Astrocyte of the cerebellum (primary cell): Measurements from ENCODE around the gene USP51.
"Not testable (repeated sequence)": the region's sequence is repeated elsewhere in the genome, so short reads cannot be mapped to it uniquely, and the experiment has no call there.

ENCODE experiments used
- DNase-seq: peaks from one replicate; pipeline ENCODE4 v3.0.0-alpha.2; 2011; ENCODE audit warnings: low read depth
- H3K4me3 ChIP-seq: 2 replicates; pipeline ENCODE4 v1.5.1; 2011; ENCODE audit warnings: mild to moderate bottlenecking, low read depth, low read length, moderate library complexity
- in situ Hi-C: cut with HindIII; loops from 2 replicates; pipeline ENCODE4 v1.10.0; 2017; ENCODE audit warnings: low sequenced_read_pairs
- TF ChIP-seq, protein P1 (sequence below): IDR thresholded peaks from 2 replicates; pipeline ENCODE4 v1.5.1; 2012; ENCODE audit warnings: low read length, low read depth, moderate library complexity, mild to moderate bottlenecking; ENCODE audit errors: missing control alignments

The USP51 gene

DNA sequence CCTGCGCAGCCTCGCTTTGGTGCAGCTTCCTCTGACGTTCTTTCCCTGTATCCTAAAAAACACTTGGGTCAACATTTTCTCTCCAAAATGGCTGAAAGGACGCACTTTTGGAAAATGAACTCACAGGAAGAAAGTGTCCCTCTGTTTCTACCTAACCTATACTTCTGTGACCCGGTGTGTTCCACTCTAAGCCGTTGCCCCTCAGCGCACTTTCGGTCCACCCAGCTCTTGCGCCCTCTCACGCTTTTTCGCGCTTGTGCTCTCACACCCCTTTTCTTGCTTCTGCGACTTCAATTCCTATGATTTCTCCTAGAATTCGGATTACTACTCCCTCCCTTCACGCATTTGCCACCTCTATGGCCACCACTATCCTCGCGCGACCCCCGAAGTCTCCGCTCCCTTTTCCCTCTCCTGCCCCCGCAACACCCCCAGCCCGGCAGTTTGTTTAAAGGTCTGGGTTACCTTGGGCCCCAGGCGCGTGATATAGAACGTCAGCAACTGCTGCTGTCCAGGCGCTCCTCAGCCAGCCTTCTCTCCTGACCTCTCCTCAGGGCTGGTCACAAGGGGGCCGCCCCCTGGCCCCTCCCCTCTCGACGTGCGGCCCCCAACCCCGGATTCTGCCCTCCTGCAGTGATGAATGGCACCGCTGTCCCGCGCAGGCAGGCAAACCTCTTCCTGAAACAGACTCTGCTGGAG is at the start of gene USP51:
Gene USP51, minus strand, starts transcription at position 535 of the 696 bp plus-strand sequence. CDS start 909 bp downstream, outside the sequence.
- in situ Hi-C loops: no loop called here
- DNase-seq: no peak
- TF ChIP-seq, protein P1, sequence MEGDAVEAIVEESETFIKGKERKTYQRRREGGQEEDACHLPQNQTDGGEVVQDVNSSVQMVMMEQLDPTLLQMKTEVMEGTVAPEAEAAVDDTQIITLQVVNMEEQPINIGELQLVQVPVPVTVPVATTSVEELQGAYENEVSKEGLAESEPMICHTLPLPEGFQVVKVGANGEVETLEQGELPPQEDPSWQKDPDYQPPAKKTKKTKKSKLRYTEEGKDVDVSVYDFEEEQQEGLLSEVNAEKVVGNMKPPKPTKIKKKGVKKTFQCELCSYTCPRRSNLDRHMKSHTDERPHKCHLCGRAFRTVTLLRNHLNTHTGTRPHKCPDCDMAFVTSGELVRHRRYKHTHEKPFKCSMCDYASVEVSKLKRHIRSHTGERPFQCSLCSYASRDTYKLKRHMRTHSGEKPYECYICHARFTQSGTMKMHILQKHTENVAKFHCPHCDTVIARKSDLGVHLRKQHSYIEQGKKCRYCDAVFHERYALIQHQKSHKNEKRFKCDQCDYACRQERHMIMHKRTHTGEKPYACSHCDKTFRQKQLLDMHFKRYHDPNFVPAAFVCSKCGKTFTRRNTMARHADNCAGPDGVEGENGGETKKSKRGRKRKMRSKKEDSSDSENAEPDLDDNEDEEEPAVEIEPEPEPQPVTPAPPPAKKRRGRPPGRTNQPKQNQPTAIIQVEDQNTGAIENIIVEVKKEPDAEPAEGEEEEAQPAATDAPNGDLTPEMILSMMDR: no peak
- H3K4me3 ChIP-seq: peak within 1 kb of the TSS; percentile 56

DNA sequence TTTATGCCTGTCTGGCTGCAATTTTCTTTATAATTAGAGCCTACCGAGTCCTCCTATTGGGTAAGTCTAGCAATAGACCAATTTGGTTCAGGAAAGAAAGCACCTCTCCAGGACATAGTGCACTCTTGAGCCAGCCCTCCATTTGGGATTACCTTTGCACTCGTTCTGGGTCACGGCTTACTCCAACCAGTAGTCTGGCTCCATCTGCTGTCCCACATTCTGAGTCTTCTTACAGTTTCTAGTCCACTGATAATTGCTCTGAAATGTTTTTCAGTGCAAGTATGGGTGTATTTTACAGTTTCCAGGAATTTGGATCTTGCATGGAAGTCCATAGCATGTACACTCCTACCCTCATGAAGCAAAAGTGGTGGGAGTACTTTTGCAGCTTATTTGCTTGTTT is 34.8 kb upstream of the USP51 start:
- TF ChIP-seq, protein P1: no peak
- DNase-seq: no peak
- in situ Hi-C loops: no loop called here
- no peak overlapping the region for H3K4me3 ChIP-seq

DNA sequence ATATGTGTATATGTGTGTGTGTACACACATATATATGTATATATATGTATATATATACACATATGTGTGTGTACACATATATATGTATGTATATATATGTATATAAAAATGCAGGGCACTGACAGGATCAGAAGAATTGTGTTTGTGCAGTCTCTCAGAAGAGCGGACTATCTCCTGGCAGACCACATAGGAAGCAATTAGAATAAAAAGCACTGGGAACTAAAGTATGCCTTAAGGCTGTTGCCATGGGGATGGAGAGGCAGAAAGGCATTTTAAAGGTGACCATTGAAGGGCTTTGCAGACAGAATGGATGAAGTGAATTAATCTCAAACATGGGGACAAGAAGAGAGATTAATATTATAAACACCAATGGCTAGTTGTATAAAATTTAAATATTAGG is 33.7 kb upstream of the USP51 start:
- DNase-seq: no peak
- H3K4me3 ChIP-seq: no peak overlapping the region
- in situ Hi-C loops: no loop called here
- TF ChIP-seq, protein P1: no peak

DNA sequence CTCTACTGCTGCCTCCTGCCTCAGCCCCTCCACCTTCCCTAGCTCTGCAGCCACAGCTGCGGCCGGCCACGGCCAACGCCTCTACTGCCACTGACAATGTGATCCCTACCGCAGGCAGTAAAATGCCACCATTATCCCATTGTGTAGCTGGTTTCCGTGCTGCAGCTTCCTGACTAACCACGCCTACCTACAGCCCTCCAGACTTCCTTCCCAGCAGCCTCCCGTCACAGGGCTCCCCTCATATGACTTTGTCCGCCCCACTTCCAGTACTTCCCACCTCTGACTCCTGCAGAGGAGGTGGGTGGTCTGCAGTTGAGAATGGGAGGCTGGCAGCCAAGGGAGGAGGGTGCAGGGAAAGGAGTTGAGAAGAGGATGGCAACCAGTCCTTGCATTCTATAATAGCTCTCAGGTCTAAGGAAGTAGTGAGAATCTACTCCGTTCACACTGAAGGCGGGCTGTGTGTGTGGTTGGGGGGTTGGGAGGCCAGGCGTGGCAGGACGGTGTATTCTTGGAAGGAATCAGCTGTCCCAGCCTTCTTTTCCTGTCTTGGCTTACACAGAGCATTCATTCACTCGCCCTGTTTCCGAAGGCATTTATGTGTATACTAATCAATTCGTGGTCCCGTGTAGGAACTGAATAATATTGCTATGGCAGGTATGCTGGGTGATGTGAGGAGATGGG is 33.1 kb upstream of the USP51 start:
- no peak overlapping the region for H3K4me3 ChIP-seq
- TF ChIP-seq, protein P1: no peak
- in situ Hi-C loops: no loop called here
- no peak for DNase-seq

DNA sequence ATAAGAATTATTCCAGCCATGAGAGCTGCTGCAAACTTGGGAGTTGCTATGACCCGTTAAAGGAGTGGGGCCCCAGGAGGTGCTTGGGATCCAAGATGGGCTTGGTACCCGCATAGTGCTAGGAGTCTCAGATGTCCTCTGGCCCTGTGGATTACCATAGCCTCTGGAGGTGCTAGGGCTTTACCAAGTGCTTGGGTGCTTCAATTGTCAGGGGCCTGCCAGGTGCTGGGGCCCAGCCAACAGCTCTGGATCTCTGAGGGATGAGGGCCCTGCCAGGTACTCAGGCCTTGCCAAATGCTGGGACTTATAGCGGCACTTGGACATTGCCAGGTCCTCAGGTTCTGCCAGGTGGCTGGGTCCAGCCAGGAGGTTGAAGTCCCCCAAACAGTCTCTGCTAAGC is 32.0 kb upstream of the USP51 start:
- no peak for DNase-seq
- no peak overlapping the region for H3K4me3 ChIP-seq
- TF ChIP-seq, protein P1: no peak
- in situ Hi-C loops: no loop called here

DNA sequence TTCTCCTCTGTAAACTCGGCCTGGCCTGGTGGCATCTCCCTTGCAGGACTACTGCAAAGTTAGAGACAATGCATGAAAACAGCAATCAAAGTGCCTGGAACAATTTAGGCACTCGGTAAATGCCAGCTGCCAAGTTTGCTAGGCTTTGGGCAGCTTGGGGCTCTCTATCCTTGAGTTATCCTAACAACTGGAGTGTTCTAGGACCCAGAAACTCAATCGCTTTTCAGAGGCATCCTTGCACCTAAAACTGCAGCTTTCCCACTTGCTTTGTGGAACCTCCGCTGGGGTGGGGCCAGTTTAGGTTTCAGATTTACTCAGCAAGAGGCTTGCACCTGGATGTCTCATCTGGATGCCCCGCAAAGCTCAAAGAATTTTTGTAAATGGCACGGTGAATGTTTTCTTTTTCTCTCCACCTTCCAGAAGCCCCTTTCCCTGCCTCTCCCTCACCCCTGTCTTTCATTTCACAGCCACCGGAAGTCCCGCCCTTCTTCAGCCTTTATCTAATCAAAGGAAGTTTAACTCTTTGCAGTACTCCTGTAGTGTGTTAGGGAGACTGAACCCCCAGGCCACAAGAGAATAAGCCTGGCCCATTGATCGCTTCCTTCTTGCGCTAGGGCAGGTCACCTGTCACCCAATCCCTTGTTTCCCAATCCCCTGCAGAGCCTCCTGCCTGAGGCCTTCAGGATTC is 27.3 kb upstream of the USP51 start:
- in situ Hi-C loops, DNase-seq, H3K4me3 ChIP-seq: not testable (repeated sequence)

DNA sequence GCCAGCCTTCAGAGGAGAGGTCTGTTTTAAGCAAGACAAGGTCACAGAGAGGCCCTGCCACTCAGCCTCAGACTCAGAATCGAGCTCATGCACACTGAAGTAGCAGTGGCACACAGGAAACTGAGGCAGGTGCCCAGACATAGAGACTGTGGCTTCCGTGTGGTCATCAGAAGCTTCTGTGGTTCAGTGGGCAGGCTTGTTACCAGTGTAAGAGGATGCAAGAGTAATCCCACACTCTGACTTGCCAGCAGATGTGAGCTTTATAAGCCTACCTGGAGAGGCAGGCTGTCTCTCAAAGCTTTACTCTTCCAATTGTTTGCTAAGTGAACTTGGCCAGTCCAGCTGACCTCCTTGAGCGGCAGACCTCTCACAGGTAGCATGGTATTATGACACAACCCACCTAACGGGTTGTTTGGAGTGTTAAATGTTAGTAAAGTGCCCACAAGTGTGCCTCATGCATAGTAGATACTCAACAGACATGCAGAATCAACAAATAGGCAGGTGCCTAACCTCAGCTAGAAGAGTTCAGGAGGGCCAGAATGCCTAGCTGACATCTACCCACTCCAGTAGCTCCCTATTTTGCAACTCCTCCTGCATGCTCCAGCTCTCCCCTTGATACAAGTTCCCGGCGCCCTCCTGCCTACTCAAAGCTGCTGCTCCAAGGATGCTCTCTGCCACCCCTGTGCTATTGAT is 23.5 kb upstream of the USP51 start:
- DNase-seq, in situ Hi-C loops, H3K4me3 ChIP-seq: not testable (repeated sequence)

DNA sequence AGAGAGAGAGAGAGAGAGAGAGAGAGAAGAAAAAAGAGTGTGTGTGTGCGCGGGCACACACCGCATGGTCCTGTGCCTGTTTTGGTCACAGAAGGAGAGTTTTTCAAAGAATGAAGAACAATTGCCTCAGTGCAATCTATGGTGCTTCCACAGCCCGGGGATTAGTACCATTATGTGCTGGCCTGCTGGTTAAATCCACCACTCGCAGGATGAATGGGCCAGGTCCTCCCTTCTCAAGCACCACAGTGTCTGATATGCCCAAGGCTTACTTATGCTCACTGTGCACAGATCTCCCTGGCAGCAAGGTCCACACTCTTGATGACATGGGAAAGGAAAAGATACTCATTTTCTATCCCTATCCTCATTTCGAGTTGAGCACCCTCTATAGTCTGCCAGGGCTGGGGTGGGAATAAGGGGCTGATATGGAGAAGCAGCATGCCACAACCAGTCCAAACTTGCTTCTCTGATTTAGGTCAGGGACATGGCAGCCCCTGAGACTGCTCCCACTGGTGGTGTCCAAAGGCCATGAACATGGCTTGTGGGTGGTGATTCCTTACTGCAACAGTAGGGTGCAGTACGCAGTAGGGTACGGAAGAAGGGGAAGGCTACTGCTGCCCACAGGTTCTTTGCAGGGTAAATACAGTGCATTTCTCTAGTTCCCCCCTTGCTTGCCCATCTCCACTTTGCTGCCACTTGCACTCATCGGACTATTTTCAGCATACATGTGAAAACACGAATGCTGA is 18.9 kb upstream of the USP51 start:
- H3K4me3 ChIP-seq, in situ Hi-C loops, DNase-seq: not testable (repeated sequence)

DNA sequence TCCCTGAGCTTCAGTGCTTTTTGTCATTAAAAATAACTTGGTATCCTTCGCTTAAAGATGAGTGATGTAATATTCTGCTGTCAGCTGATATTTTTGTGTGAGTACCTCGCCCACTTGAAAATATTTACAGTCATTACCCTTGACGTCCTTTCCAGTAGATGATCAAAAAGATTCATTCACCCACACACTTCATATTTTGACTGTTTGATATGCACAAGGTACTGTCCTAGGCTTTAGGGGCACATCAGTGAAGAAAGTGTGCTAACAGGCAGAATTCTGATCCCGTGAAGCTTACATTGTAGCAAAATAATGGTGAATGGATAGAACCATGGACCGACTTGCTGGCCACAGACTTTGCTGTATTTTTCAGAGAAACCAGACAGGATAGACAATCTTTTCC is 18.1 kb upstream of the USP51 start:
- H3K4me3 ChIP-seq, in situ Hi-C loops, DNase-seq: not testable (repeated sequence)

DNA sequence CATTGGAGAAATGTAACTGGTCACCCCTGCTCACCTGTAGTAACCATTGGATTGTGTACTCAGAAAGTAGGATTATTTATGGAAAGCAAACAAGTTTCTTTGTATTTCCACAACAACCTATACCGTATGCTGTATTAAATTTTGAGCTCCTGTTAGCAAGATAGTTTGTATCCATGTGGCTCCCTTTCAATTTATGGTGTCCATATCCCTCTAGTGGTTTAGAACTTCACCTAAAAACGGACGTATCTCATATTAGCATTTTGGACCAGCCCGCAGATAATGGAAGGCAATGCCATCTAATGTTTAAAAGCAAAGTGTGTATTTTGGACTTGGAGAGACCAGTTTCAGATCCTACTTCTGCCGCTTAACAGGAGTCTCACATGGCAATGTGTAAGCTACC is 17.4 kb upstream of the USP51 start:
- H3K4me3 ChIP-seq, DNase-seq, in situ Hi-C loops: not testable (repeated sequence)
